Measurements from ENCODE around the gene PRORP.

PRORP gene

GRCh38 chr14:35134329-35135123 is 12.2 kb downstream of the PRORP start:
- in situ Hi-C loops (cut with HindIII; ENCODE audit: low sequenced_read_pairs), result no loop called here
- H3K4me3 ChIP-seq (ENCODE audit: low read depth, low read length), result no peak overlapping the region

GRCh38 chr14:35138585-35138984 is 16.2 kb downstream of the PRORP start:
- TF ChIP-seq CTCF (IDR thresholded peaks at IDR 0.05; ENCODE audit: low read depth, low read length, missing control alignments), result no peak

More at GRCh38 chr14:35134329-35135123, 12.2 kb downstream of the PRORP start:
- no peak for DNase-seq (ENCODE audit: low read depth)
- TF ChIP-seq CTCF (IDR thresholded peaks at IDR 0.05; ENCODE audit: low read depth, low read length, missing control alignments), result no peak

GRCh38 chr14:35140718-35141581 is 18.6 kb downstream of the PRORP start:
- no peak for TF ChIP-seq CTCF (IDR thresholded peaks at IDR 0.05; ENCODE audit: low read depth, low read length, missing control alignments)
- no peak for DNase-seq (ENCODE audit: low read depth)
- in situ Hi-C loops (cut with HindIII; ENCODE audit: low sequenced_read_pairs), result no loop called here
- no peak overlapping the region for H3K4me3 ChIP-seq (ENCODE audit: low read depth, low read length)

More at GRCh38 chr14:35138585-35138984, 16.2 kb downstream of the PRORP start:
- H3K4me3 ChIP-seq (ENCODE audit: low read depth, low read length), result no peak overlapping the region
- DNase-seq (ENCODE audit: low read depth), result no peak
- in situ Hi-C loops (cut with HindIII; ENCODE audit: low sequenced_read_pairs), result no loop called here

- no peak for DNase-seq (ENCODE audit: low read depth)
- no peak overlapping the region for H3K4me3 ChIP-seq (ENCODE audit: low read depth, low read length)
- in situ Hi-C loops (cut with HindIII; ENCODE audit: low sequenced_read_pairs), result no loop called here
- TF ChIP-seq CTCF (IDR thresholded peaks at IDR 0.05; ENCODE audit: low read depth, low read length, missing control alignments), result no peak
These were observed 21.7 kb downstream of the PRORP start for GRCh38 chr14:35144029-35144428.

GRCh38 chr14:35146711-35147149 is 24.4 kb downstream of the PRORP start:
- in situ Hi-C loops (cut with HindIII; ENCODE audit: low sequenced_read_pairs), result no loop called here
- TF ChIP-seq CTCF (IDR thresholded peaks at IDR 0.05; ENCODE audit: low read depth, low read length, missing control alignments), result no peak
- no peak for DNase-seq (ENCODE audit: low read depth)
- H3K4me3 ChIP-seq (ENCODE audit: low read depth, low read length), result no peak overlapping the region

GRCh38 chr14:35147186-35147585 is 24.8 kb downstream of the PRORP start:
- no peak overlapping the region for H3K4me3 ChIP-seq (ENCODE audit: low read depth, low read length)
- TF ChIP-seq CTCF (IDR thresholded peaks at IDR 0.05; ENCODE audit: low read depth, low read length, missing control alignments), result no peak
- DNase-seq (ENCODE audit: low read depth), result no peak
- in situ Hi-C loops (cut with HindIII; ENCODE audit: low sequenced_read_pairs), result no loop called here

Measured in astrocyte of the cerebellum (primary cell).